Activated T-helper 17 cell treated with anti-CD3 and anti-CD28 coated beads, Interleukin-2, amount 50 U/mL, for 72 hours (primary cell): ENCODE results near the gene PRICKLE1. TPM values are rescaled to one million over a fixed set of nuclear protein-coding genes. Genes with fewer than 3 reads are reported as not detected.

Experiments used
- ATAC-seq: fragments of 150-1000 bp; cut with Tn5 transposase; replicated peaks from 2 replicates; pipeline ENCODE4 v1.10.0; 2021; ENCODE audit warnings: mild to moderate bottlenecking, moderate library complexity
- H3K27ac Mint-ChIP-seq: one replicate; pipeline ENCODE4 v1.8.0; 2022; ENCODE audit warnings: mixed read lengths
- H3K27me3 Mint-ChIP-seq: one replicate; pipeline ENCODE4 v1.8.0; 2022; ENCODE audit warnings: mixed read lengths
- H3K36me3 Mint-ChIP-seq: one replicate; pipeline ENCODE4 v1.8.0; 2022; ENCODE audit warnings: low read depth, mild to moderate bottlenecking, mixed read lengths
- H3K4me1 Mint-ChIP-seq: one replicate; pipeline ENCODE4 v1.8.0; 2022; ENCODE audit warnings: mixed read lengths
- H3K4me3 Mint-ChIP-seq: one replicate; pipeline ENCODE4 v1.8.0; 2022; ENCODE audit warnings: mild to moderate bottlenecking, mixed read lengths
- H3K9me3 Mint-ChIP-seq: one replicate; pipeline ENCODE4 v1.8.0; 2022; ENCODE audit warnings: mixed read lengths
- total RNA-seq, 2 donors: library from RNA; stranded (reverse); gene quantifications; one replicate each; pipeline ENCODE4 v1.2.3, GENCODE V29; 2022

PRICKLE1 gene
- total RNA-seq, 2 donors from 2014 or later: not detected

- ATAC-seq: no peak
- Mint-ChIP-seq H3K27me3 (no peaks in the 10 kb centered on the region), H3K36me3 (peaks cover 82% of the 10 kb centered on the region), H3K4me1 (no peaks in the 10 kb centered on the region), H3K27ac (no peak overlapping the region), H3K4me3 (no peak overlapping the region), H3K9me3 (no peaks in the 10 kb centered on the region)
These were observed 142.2 kb downstream of the PRICKLE1 start for GRCh38 chr12:42447371-42447786.

- Mint-ChIP-seq H3K9me3 (no peaks in the 10 kb centered on the region), H3K4me1 (no peaks in the 10 kb centered on the region), H3K27ac (no peak overlapping the region), H3K36me3 (peaks cover 88% of the 10 kb centered on the region), H3K27me3 (no peaks in the 10 kb centered on the region), H3K4me3 (no peak overlapping the region)
- ATAC-seq: no peak
These were observed 142.8 kb downstream of the PRICKLE1 start for GRCh38 chr12:42446761-42447160.

GRCh38 chr12:42445891-42446290, 143.7 kb downstream of the PRICKLE1 start:
- H3K4me1 Mint-ChIP-seq: no peaks in the 10 kb centered on the region
- no peak for ATAC-seq
- H3K27ac Mint-ChIP-seq: no peak overlapping the region
- H3K9me3 Mint-ChIP-seq: no peaks in the 10 kb centered on the region
- H3K36me3 Mint-ChIP-seq: peaks cover 95% of the 10 kb centered on the region
- H3K4me3 Mint-ChIP-seq: no peak overlapping the region
- H3K27me3 Mint-ChIP-seq: no peaks in the 10 kb centered on the region

GRCh38 chr12:42444192-42444943, 145.2 kb downstream of the PRICKLE1 start:
- Mint-ChIP-seq H3K36me3 (peaks cover 95% of the 10 kb centered on the region), H3K27ac (no peak overlapping the region), H3K4me3 (no peak overlapping the region), H3K4me1 (no peaks in the 10 kb centered on the region), H3K9me3 (no peaks in the 10 kb centered on the region), H3K27me3 (no peaks in the 10 kb centered on the region)
- ATAC-seq: no peak

- H3K27me3 Mint-ChIP-seq: no peaks in the 10 kb centered on the region
- no peaks in the 10 kb centered on the region for H3K9me3 Mint-ChIP-seq
- no peak overlapping the region for H3K4me3 Mint-ChIP-seq
- no peak for ATAC-seq
- no peak overlapping the region for H3K27ac Mint-ChIP-seq
- H3K36me3 Mint-ChIP-seq: peaks cover 95% of the 10 kb centered on the region
- no peaks in the 10 kb centered on the region for H3K4me1 Mint-ChIP-seq
These were observed 146.7 kb downstream of the PRICKLE1 start for GRCh38 chr12:42442888-42443287.

- Mint-ChIP-seq H3K4me1 (no peaks in the 10 kb centered on the region), H3K4me3 (no peak overlapping the region), H3K27me3 (no peaks in the 10 kb centered on the region), H3K9me3 (no peaks in the 10 kb centered on the region), H3K36me3 (peaks cover 90% of the 10 kb centered on the region), H3K27ac (no peak overlapping the region)
- no peak for ATAC-seq
These were observed 147.2 kb downstream of the PRICKLE1 start for GRCh38 chr12:42442311-42442759.

- Mint-ChIP-seq H3K27ac (no peak overlapping the region), H3K9me3 (no peaks in the 10 kb centered on the region), H3K4me1 (peaks cover 4% of the 10 kb centered on the region), H3K36me3 (peaks cover 84% of the 10 kb centered on the region), H3K4me3 (no peak overlapping the region), H3K27me3 (no peaks in the 10 kb centered on the region)
- no peak for ATAC-seq
These were observed 148.9 kb downstream of the PRICKLE1 start for GRCh38 chr12:42440608-42441007.

GRCh38 chr12:42432517-42433140, 156.9 kb downstream of the PRICKLE1 start:
- no peaks in the 10 kb centered on the region for H3K27me3 Mint-ChIP-seq
- no peak overlapping the region for H3K27ac Mint-ChIP-seq
- peaks cover 8% of the 10 kb centered on the region for H3K4me1 Mint-ChIP-seq
- ATAC-seq: no peak
- H3K4me3 Mint-ChIP-seq: no peak overlapping the region
- no peaks in the 10 kb centered on the region for H3K9me3 Mint-ChIP-seq
- H3K36me3 Mint-ChIP-seq: peaks cover 55% of the 10 kb centered on the region

GRCh38 chr12:42428850-42429249, 160.7 kb downstream of the PRICKLE1 start:
- H3K36me3 Mint-ChIP-seq: peaks cover 63% of the 10 kb centered on the region
- H3K27me3 Mint-ChIP-seq: no peaks in the 10 kb centered on the region
- no peak for ATAC-seq
- H3K4me1 Mint-ChIP-seq: peaks cover 12% of the 10 kb centered on the region
- H3K9me3 Mint-ChIP-seq: no peaks in the 10 kb centered on the region
- no peak overlapping the region for H3K4me3 Mint-ChIP-seq
- H3K27ac Mint-ChIP-seq: no peak overlapping the region

GRCh38 chr12:42426746-42427145, 162.8 kb downstream of the PRICKLE1 start:
- ATAC-seq: peak; percentile 97
- H3K27ac Mint-ChIP-seq: no peak overlapping the region
- H3K36me3 Mint-ChIP-seq: peaks cover 54% of the 10 kb centered on the region
- H3K27me3 Mint-ChIP-seq: no peaks in the 10 kb centered on the region
- H3K9me3 Mint-ChIP-seq: no peaks in the 10 kb centered on the region
- H3K4me3 Mint-ChIP-seq: peak overlapping the region; percentile 37
- peaks cover 12% of the 10 kb centered on the region for H3K4me1 Mint-ChIP-seq

- Mint-ChIP-seq H3K9me3 (no peaks in the 10 kb centered on the region), H3K4me1 (peaks cover 20% of the 10 kb centered on the region), H3K4me3 (no peak overlapping the region), H3K27ac (no peak overlapping the region), H3K36me3 (peaks cover 48% of the 10 kb centered on the region), H3K27me3 (no peaks in the 10 kb centered on the region)
- no peak for ATAC-seq
These were observed 166.8 kb downstream of the PRICKLE1 start for GRCh38 chr12:42422785-42423184.

GRCh38 chr12:42421844-42422779, 167.4 kb downstream of the PRICKLE1 start:
- no peaks in the 10 kb centered on the region for H3K27me3 Mint-ChIP-seq
- H3K27ac Mint-ChIP-seq: no peak overlapping the region
- ATAC-seq: peak; percentile 64
- peaks cover 16% of the 10 kb centered on the region for H3K4me1 Mint-ChIP-seq
- peaks cover 45% of the 10 kb centered on the region for H3K36me3 Mint-ChIP-seq
- H3K9me3 Mint-ChIP-seq: no peaks in the 10 kb centered on the region
- H3K4me3 Mint-ChIP-seq: no peak overlapping the region

GRCh38 chr12:42420395-42420794, 169.2 kb downstream of the PRICKLE1 start:
- Mint-ChIP-seq H3K36me3 (peaks cover 55% of the 10 kb centered on the region), H3K4me1 (peaks cover 16% of the 10 kb centered on the region), H3K27ac (no peak overlapping the region), H3K27me3 (no peaks in the 10 kb centered on the region), H3K4me3 (no peak overlapping the region), H3K9me3 (no peaks in the 10 kb centered on the region)
- no peak for ATAC-seq

- Mint-ChIP-seq H3K4me1 (peaks cover 13% of the 10 kb centered on the region), H3K4me3 (no peak overlapping the region), H3K9me3 (no peaks in the 10 kb centered on the region), H3K27me3 (no peaks in the 10 kb centered on the region), H3K27ac (no peak overlapping the region), H3K36me3 (peaks cover 74% of the 10 kb centered on the region)
- ATAC-seq: no peak
These were observed 179.2 kb downstream of the PRICKLE1 start for GRCh38 chr12:42410340-42410739.
